ENCODE data around the gene CEP170. TPM values are rescaled to one million over a fixed set of nuclear protein-coding genes. Genes with fewer than 3 reads are reported as not detected.
A peak's percentile ranks its signal among the peaks of the same experiment; 100 is the strongest.
"Not testable (repeated sequence)": the region's sequence is repeated elsewhere in the genome, so short reads cannot be mapped to it uniquely, and the experiment has no call there.

CEP170 gene
- total RNA-seq, 1 experiment from 2014 or later, result 101 TPM

- DNase-seq (ENCODE audit: low read depth, low spot score), result peak; percentile 79
- in situ Hi-C loops (cut with HindIII; ENCODE audit: low pct_unique_long_range_greater_than_20kb, low sequenced_read_pairs), result not testable (repeated sequence)
These were observed 132.1 kb downstream of the CEP170 start for GRCh38 chr1:243122876-243123409.

GRCh38 chr1:243121939-243122338 lies 133.1 kb downstream of the CEP170 start:
- in situ Hi-C loops (cut with HindIII; ENCODE audit: low pct_unique_long_range_greater_than_20kb, low sequenced_read_pairs); DNase-seq (ENCODE audit: low read depth, low spot score): not testable (repeated sequence)

GRCh38 chr1:243118601-243119322 lies 136.3 kb downstream of the CEP170 start:
- in situ Hi-C loops (cut with HindIII; ENCODE audit: low pct_unique_long_range_greater_than_20kb, low sequenced_read_pairs), result not testable (repeated sequence)

GRCh38 chr1:243116187-243116586 lies 138.9 kb downstream of the CEP170 start:
- in situ Hi-C loops (cut with HindIII; ENCODE audit: low pct_unique_long_range_greater_than_20kb, low sequenced_read_pairs); DNase-seq (ENCODE audit: low read depth, low spot score): not testable (repeated sequence)

More at GRCh38 chr1:243118601-243119322, 136.3 kb downstream of the CEP170 start:
- DNase-seq (ENCODE audit: low read depth, low spot score), result not testable (repeated sequence)

GRCh38 chr1:243114769-243115168 lies 140.3 kb downstream of the CEP170 start:
- in situ Hi-C loops (cut with HindIII; ENCODE audit: low pct_unique_long_range_greater_than_20kb, low sequenced_read_pairs), result not testable (repeated sequence)

GRCh38 chr1:243114059-243114713 lies 140.9 kb downstream of the CEP170 start:
- in situ Hi-C loops (cut with HindIII; ENCODE audit: low pct_unique_long_range_greater_than_20kb, low sequenced_read_pairs), result not testable (repeated sequence)
- DNase-seq (ENCODE audit: low read depth, low spot score), result peak; percentile 75

More at GRCh38 chr1:243114769-243115168, 140.3 kb downstream of the CEP170 start:
- DNase-seq (ENCODE audit: low read depth, low spot score), result not testable (repeated sequence)

- in situ Hi-C loops (cut with HindIII; ENCODE audit: low pct_unique_long_range_greater_than_20kb, low sequenced_read_pairs); DNase-seq (ENCODE audit: low read depth, low spot score): not testable (repeated sequence)
These were observed 147.9 kb downstream of the CEP170 start for GRCh38 chr1:243107171-243107570.

GRCh38 chr1:243105652-243106332 lies 149.3 kb downstream of the CEP170 start:
- in situ Hi-C loops (cut with HindIII; ENCODE audit: low pct_unique_long_range_greater_than_20kb, low sequenced_read_pairs); DNase-seq (ENCODE audit: low read depth, low spot score): not testable (repeated sequence)

GRCh38 chr1:243105104-243105503 lies 150.0 kb downstream of the CEP170 start:
- DNase-seq (ENCODE audit: low read depth, low spot score); in situ Hi-C loops (cut with HindIII; ENCODE audit: low pct_unique_long_range_greater_than_20kb, low sequenced_read_pairs): not testable (repeated sequence)

- in situ Hi-C loops (cut with HindIII; ENCODE audit: low pct_unique_long_range_greater_than_20kb, low sequenced_read_pairs); DNase-seq (ENCODE audit: low read depth, low spot score): not testable (repeated sequence)
These were observed 150.6 kb downstream of the CEP170 start for GRCh38 chr1:243104452-243104851.

GRCh38 chr1:243101551-243102050 lies 153.5 kb downstream of the CEP170 start:
- DNase-seq (ENCODE audit: low read depth, low spot score); in situ Hi-C loops (cut with HindIII; ENCODE audit: low pct_unique_long_range_greater_than_20kb, low sequenced_read_pairs): not testable (repeated sequence)

GRCh38 chr1:243087368-243087767 lies 167.7 kb downstream of the CEP170 start:
- DNase-seq (ENCODE audit: low read depth, low spot score); in situ Hi-C loops (cut with HindIII; ENCODE audit: low pct_unique_long_range_greater_than_20kb, low sequenced_read_pairs): not testable (repeated sequence)

Small RNA genes within 50 kb of the gene (small RNA-seq; reads per million reads assigned to genes)
- gene RNU6-747P, result 0 reads per million in 2 experiments

Other genes starting within 250 kb of the CEP170 start
- gene SDCCAG8, start 760 bp upstream of the CEP170 start, total RNA-seq (2014; rRNA removed; shearing (Covaris generic)), result 23.6 and 30.4 TPM in 2 replicates

All from SK-MEL-5 (cell line).